Ovary (tissue), 3 donors: Measurements from ENCODE around the gene SPHK1.

Experiments used
- EP300 ChIP-seq: sonication (generic); formaldehyde crosslinking; IDR thresholded peaks from one replicate; pipeline ENCODE4 v1.6.1; 2017; ENCODE audit warnings: antibody characterized with exemption
- TF ChIP-seq, protein P1 (sequence below), 3 donors: fragments of 450-650 bp in 2 of 3; fragments of 200-600 bp in 1 of 3; IDR thresholded peaks; one replicate each; pipeline versions ENCODE4 v1.5.1 to v1.8.0; 2016 to 2022; ENCODE audit warnings: antibody characterized with exemption in 3 of 3, mild to moderate bottlenecking in 1 of 3
- donor health status: DM: no; HTN: no; CAD: no.

DNA sequence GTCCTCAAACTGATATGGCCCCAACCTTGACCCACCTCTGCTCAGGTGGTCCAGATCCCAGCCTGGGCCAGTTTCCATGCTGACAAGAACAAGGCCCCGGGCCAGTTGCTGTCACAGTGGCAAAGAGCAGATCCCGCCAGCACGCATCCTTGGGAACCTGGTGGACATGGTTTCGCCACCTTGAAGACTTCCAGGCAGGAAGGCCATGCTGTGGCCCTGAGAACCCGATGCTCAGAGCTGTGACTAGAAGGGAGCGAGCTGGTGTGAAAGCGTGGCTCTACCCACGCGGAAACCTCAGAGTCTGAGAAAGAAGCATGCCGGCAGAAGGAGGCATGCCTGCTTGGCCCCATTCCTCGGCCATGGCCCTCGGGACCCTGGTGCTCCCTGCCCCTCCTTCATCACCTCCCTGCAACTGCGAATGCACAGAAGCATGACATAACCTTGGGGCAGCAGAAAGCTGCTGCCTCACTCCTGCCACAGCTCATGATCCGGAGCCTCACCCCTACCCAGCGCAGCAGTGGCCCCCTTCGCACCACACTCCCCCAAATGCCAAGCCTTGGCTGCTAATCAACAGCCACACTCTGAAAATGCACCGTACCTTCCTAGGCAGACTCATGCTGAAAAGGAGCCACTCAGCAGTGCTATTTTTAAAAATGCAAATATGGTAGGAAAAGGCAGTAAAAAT lies 35.3 kb downstream of the SPHK1 start:
- TF ChIP-seq, protein P1, sequence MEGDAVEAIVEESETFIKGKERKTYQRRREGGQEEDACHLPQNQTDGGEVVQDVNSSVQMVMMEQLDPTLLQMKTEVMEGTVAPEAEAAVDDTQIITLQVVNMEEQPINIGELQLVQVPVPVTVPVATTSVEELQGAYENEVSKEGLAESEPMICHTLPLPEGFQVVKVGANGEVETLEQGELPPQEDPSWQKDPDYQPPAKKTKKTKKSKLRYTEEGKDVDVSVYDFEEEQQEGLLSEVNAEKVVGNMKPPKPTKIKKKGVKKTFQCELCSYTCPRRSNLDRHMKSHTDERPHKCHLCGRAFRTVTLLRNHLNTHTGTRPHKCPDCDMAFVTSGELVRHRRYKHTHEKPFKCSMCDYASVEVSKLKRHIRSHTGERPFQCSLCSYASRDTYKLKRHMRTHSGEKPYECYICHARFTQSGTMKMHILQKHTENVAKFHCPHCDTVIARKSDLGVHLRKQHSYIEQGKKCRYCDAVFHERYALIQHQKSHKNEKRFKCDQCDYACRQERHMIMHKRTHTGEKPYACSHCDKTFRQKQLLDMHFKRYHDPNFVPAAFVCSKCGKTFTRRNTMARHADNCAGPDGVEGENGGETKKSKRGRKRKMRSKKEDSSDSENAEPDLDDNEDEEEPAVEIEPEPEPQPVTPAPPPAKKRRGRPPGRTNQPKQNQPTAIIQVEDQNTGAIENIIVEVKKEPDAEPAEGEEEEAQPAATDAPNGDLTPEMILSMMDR (IDR thresholded peaks at IDR 0.05), result no peak
- no peak for TF ChIP-seq EP300
